HFF-Myc (cell line): ENCODE measurements around the gene AHCTF1.

Experiments
- DNase-seq: peaks from one replicate; pipeline ENCODE4 v3.0.0-alpha.2; 2011; ENCODE audit warnings: low read depth; ENCODE audit errors: extremely low read depth
- H3K4me3 ChIP-seq: replicated peaks from 2 replicates; pipeline ENCODE4 v1.5.1; 2011; ENCODE audit warnings: low read depth, mild to moderate bottlenecking, control low read depth, low read length
- CTCF ChIP-seq: IDR thresholded peaks from 2 replicates; pipeline ENCODE4 v1.5.1; 2012; ENCODE audit warnings: mild to moderate bottlenecking, low read depth, low read length, control low read depth; ENCODE audit errors: missing control alignments

AHCTF1 gene

GRCh38 chr1:246838118-246838456, 93.7 kb downstream of the AHCTF1 start:
- no peak overlapping the region for H3K4me3 ChIP-seq
- TF ChIP-seq CTCF, result no peak
- no peak for DNase-seq

GRCh38 chr1:246837418-246838117, 94.2 kb downstream of the AHCTF1 start:
- peak; percentile 7 for DNase-seq
- TF ChIP-seq CTCF, result no peak
- no peak overlapping the region for H3K4me3 ChIP-seq

GRCh38 chr1:246836209-246836966, 95.4 kb downstream of the AHCTF1 start:
- no peak for TF ChIP-seq CTCF
- no peak for DNase-seq
- H3K4me3 ChIP-seq, result no peak overlapping the region

- no peak for TF ChIP-seq CTCF
- no peak for DNase-seq
- no peak overlapping the region for H3K4me3 ChIP-seq
These were observed 100.2 kb downstream of the AHCTF1 start for GRCh38 chr1:246831543-246831942.

- H3K4me3 ChIP-seq, result no peak overlapping the region
- DNase-seq, result no peak
- no peak for TF ChIP-seq CTCF
These were observed 102.9 kb downstream of the AHCTF1 start for GRCh38 chr1:246828818-246829217.

- no peak for TF ChIP-seq CTCF
- H3K4me3 ChIP-seq, result no peak overlapping the region
- DNase-seq, result no peak
These were observed 104.4 kb downstream of the AHCTF1 start for GRCh38 chr1:246827396-246827795.
